Measurements from ENCODE around the gene UBAC2.
"Not testable (repeated sequence)": the region's sequence is repeated elsewhere in the genome, so short reads cannot be mapped to it uniquely, and the experiment has no call there.

UBAC2 gene

DNA sequence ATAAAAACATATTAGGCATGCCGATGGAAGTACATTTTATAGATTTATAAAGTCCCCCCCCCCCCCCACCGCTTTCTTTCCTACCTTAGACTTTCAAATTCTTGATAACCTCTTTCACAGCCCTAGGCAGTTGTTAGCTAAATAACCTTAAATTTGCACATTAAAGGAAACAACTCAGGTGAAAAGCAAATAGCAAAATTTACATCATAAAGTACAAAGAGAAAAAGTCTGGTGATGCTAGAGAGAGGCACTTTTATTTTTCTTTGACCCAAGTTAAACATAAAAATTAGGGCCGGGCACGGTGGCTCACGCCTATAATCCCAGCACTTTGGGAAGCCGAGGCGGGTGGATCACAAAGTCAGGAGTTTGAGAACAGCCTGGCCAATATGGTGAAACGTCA lies 15.0 kb upstream of the UBAC2 start:
- DNase-seq = no peak

DNA sequence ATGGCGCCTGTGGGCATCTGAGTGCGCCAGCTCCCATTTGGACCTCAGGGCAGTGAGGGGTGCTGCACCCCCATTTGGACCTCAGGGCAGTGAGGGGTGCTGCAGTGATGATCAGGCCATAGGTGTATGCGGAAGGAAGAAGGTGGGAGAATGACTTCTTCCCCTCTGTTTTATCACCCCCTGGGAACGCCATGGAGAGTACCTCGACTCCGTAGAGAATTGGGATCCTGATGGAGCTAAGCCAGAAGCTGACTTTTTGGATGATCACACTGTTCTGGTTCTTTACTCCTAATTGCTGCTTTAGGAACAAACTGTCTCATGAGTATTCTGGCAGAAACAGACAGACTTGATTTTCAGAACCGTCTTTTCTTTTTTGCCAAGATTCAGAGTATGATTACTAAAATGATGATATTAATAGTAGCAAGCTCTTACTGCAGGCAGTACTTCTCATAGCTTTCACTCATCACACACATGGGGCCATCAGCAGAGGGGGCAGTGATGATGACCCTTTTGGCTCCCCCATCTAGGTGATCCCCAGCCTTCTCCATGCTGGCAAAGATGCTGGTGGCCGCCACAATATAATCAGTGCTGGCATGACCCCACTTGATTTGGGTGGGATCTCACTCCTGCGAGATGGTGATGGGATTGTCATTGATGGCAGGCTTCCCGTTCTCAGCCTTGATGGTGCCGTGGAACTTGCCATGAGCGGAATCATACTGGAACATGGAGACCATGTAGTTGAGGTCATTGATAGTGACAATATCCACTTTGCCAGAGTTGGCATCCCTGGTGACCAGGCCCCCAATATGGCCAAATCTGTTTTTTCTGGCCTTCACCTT lies 10.3 kb upstream of the UBAC2 start:
- DNase-seq = no peak

- no peak for DNase-seq
These were observed 9.2 kb upstream of the UBAC2 start for GRCh38 chr13:99191336-99191899.

DNA sequence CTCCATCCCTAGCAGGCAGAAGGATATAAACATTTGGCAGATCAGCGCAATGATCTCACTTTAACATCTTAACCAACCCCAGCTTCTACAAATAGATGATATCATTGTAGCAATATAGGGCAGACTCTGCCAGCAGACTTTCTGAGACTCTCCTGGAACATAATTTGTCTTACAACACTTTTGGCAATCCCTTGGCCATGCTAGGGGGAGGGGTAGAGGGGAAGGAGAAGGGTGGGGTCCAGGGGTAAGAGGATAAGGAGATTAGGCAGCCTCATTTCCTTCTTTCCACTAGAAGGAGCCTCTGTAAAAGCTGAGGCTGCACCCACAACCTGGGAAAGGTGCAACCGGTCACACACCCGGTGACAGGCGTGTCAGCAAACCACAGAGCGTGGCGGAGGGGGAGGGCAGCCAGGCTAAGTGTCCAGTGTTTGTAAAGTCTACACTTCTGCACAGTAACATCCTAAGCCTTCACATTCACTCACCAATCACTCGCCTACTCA lies 8.7 kb upstream of the UBAC2 start:
- no peak for DNase-seq

GRCh38 chr13:99192480-99192879 lies 8.2 kb upstream of the UBAC2 start:
- DNase-seq = no peak

DNA sequence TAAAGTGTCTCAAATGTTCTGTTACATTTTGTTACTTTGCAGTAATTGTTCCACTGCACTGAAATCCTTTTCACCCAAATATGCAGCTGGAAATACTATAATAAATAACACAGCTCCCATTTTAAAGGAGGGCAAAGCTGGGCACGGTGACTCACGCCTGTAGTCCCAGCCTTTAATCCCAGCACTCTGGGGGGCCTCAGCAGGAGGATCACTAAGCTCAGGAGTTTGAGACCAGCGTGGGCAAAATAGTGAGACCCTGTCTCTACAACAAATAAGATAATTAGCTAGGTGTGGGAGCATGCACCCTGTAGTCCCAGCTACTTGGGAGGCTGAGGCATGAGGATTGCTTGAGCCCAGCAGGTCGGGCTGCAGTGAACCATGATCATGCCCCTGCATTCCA lies 7.5 kb upstream of the UBAC2 start:
- no peak for DNase-seq

- DNase-seq = peak; percentile 46
These were observed 4.1 kb upstream of the UBAC2 start for GRCh38 chr13:99196466-99197116.

DNA sequence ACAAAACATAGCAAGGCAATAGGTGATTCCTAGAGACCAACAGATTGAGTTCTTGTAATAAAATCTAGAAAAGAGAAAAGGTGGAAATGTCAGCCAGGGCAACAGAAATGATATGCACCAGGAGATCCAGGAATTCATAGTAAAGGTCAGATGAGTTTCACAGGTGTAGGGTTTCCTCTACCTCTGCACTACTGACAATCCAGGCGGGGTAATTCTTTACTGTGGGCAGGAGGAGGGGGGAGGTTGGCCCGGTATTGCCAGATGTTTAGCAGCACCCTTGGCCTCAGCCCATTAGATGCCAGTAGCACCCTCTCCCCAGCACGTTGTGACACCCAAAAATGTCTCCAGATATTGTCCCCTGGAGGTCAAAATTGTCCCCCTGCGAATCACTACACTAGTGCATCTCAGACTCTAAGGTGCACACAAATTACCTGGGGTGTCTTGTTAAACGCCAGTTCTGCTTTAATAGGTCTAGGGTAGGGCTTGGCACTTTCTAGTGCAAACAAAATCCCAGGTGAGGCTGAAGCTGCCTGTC lies 3.5 kb upstream of the UBAC2 start:
- peak; percentile 29 for DNase-seq

DNA sequence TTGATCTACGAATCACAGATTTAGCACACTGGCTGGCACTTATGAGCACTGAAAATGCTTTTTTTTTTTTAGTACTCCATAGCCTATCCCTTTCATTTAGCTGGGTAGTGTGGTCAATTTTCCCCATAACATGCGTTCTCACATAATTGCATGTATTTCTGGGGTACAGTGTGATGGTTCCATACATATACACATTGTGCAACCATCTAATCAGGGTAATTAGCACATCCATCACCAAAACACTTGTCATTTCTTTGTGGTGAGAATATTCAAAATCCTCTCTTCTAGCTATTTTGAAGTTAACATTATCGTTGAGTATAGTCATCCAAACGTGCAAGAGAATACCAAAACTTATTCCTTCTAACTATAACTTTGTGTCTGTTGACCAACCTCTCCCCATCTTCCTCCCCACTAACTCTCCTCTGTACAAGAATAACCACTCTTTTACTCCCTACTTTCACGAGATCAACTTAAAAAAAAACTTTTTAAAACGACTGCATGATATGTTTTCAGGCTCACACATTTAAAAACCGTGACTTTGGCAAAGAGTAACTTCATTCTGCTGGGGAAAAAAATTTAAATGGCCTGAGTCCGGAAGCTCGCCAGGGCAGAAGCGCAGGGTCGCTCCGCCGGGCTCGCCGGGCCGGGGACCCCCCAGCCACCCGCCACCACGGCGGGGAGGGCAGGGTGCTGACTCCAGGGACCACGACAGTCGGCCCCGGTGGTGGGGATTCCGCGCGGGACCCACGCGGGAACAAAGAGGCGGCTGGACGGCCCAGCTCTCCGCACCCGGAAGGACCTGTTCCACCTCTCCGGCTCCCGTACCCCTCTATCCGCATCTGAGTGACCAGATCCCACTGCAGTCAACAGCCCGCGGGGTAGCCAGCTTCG lies 868 bp upstream of the UBAC2 start:
- DNase-seq = no peak

GRCh38 chr13:99203601-99204579 lies 3.2 kb downstream of the UBAC2 start:
- DNase-seq = no peak

DNA sequence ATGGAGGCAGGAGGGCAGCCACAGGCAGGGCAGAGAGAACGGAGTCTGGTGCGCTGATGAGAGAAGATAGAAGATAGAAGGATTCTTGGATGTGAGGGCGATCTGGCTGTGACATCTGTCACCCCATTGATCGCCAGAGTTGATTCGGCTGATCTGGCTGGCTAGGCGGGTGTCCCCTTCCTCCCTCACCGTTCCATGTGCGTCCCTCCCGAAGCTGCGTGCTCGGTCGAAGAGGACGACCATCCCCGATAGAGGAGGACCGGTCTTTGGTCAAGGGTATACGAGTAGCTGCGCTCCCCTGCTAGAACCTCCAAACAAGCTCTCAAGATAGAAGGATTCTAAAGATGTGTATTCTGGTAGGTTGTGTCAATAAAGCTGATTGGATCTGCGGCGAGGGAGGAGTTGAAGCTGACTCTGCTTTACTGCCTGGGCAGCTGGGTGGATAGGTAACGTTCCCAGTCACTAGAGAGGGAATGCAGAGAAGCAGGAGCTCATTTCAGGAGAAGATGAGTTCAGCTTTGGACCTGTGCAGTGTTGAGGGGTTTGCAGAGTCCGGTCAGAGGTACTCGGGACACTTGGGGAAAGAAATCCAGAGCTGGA lies 5.1 kb downstream of the UBAC2 start:
- DNase-seq = no peak

- no peak for DNase-seq
These were observed 5.6 kb downstream of the UBAC2 start for GRCh38 chr13:99206226-99206625.

DNA sequence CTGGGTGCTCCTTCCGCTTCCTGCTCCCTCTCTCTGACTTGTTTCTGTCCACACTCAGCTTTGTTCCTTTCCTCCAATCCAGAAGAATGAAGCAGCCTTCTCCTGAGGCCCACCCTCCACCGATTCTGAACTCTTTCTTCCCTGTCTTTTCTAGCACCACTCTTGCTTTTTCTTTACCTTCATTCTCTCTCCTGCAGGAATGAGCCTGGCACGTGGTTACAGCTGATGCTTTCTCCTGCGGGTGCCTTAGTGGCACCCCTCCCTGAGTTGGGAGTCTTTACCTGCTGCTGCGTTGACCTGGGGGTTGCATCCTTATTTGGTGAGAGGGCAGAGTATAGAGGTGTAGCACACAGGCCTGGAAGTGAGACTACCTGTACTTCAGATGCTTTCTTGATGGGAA lies 6.2 kb downstream of the UBAC2 start:
- no peak for DNase-seq

DNA sequence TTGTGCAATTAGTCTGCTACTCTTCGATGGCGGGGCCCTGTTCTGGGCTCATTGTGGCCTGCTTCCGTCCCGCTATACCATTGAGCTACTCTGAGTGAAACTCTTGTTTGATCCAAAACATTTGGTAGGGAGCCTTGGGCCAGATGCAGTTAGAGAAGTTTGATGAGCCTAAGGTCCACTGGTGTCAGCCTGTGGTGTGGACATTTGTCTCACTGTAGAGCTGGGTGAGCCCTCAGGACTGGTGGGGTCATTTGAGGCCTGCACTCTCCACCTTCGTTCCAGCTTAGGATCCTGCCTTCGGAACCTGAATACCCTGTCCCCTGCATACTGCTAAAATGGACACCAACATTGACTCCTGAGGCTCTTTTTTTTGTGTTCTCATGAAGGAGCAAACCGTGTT lies 6.9 kb downstream of the UBAC2 start:
- no peak for DNase-seq

DNA sequence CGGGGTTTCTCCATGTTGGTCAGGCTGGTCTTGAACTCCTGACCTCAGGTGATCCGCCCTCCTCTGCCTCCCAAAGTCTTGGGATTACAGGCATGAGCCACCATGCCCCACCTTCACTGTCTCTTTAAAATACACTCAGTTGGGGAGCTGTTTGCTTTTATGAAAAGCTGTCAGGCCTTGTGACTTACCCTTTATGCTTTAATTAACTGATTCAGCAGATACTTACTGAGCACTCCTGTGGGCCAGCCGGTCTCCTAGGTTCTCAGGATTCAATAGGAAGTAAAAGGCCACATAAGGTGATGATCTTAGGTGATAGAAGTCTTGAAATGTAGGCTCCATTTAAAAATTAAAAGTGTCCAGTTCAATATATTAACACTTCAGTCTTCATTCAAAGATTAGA lies 7.5 kb downstream of the UBAC2 start:
- DNase-seq = no peak

GRCh38 chr13:99208845-99209527 lies 8.3 kb downstream of the UBAC2 start:
- DNase-seq = no peak

GRCh38 chr13:99210627-99211026 lies 10.0 kb downstream of the UBAC2 start:
- not testable (repeated sequence) for DNase-seq

GRCh38 chr13:99211421-99212035 lies 10.9 kb downstream of the UBAC2 start:
- no peak for DNase-seq

DNA sequence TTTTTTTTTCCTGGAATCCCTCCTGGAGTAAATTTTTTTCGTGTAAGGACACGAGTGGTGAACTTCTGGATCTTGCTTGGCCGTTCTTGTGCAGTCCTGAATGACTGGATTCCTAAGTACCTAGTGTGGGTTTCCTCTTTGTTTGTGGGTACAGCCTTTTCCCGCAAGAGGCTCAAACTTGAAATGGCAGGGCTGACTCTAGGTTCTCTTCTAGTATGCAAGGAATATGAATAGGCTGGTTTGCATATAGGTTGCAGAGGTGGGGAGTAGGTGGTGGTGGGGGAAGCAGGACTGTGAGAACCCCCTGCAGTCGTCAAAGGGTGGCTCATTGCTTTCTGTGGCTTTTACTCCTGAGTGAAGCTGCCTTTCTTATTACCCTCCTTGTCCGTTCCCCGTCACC lies 13.6 kb downstream of the UBAC2 start:
- DNase-seq = no peak

DNA sequence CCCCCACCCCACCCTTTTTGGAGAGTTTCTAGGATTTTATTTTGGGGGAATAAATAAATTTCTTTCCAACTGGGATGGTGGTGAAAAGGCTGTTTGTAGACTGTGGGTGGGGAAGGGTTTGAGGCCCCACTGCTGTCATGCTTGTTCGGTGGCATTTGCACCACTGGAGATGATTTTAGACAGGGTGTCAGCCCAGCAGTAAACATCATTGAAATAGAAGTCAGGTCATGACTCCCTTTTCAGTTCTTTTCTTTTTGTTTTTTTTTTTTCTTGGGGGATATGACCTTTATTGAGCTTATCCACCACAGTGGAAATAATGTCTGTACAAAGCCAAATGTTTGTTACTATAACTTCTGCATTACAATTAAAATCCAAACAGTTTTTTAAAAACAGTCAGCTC lies 14.1 kb downstream of the UBAC2 start:
- DNase-seq = no peak

All from central memory CD4-positive, alpha-beta T cell (primary cell).